Lower lobe of right lung (tissue), 2 donors: ENCODE measurements around the gene STAG3. TPM values are rescaled to one million over a fixed set of nuclear protein-coding genes. Genes with fewer than 3 reads are reported as not detected.

Source experiments
- ATAC-seq, 2 donors: fragments of 200-7000 bp; cut with Tn5 transposase; one replicate each; pipeline ENCODE4 v1.9.1; 2020 to 2022; ENCODE audit warnings: mild to moderate bottlenecking in 2 of 2, moderate library complexity in 2 of 2
- DNase-seq: peaks from one replicate; pipeline ENCODE4 v3.0.0-alpha.2; 2020
- H3K27ac ChIP-seq: fragments of 200-600 bp; one replicate; pipeline ENCODE4 v1.8.0; 2022
- H3K27me3 ChIP-seq: fragments of 200-600 bp; one replicate; pipeline ENCODE4 v1.8.0; 2022; ENCODE audit warnings: low read depth
- H3K36me3 ChIP-seq: fragments of 200-600 bp; one replicate; pipeline ENCODE4 v1.8.0; 2022; ENCODE audit warnings: mild to moderate bottlenecking
- H3K4me1 ChIP-seq: fragments of 200-600 bp; one replicate; pipeline ENCODE4 v1.8.0; 2022
- H3K4me3 ChIP-seq: fragments of 200-600 bp; one replicate; pipeline ENCODE4 v1.8.0; 2022; ENCODE audit warnings: mild to moderate bottlenecking
- H3K9me3 ChIP-seq: fragments of 200-600 bp; one replicate; pipeline ENCODE4 v1.8.0; 2022
- CTCF ChIP-seq: fragments of 200-600 bp; IDR thresholded peaks from one replicate; pipeline ENCODE4 v1.8.0; 2022; ENCODE audit warnings: antibody characterized with exemption, mild to moderate bottlenecking
- intact Hi-C: fragments of 100-400 bp; cut with DNase I; formaldehyde crosslinking; loops from one replicate; pipeline ENCODE4 v1.11.0; 2022
- total RNA-seq: library from RNA; stranded (reverse); fragmentation: NEBNext Ultra II Directional; extraction: Animal tissue kit (Norgen Biotek cat#: 25700); gene quantifications from one replicate; pipeline ENCODE4 v1.2.1, GENCODE V29; 2021
- donor health status: DM: no; HTN: yes; CAD: no; lungs with severe emphysema.

STAG3 gene
- total RNA-seq, 1 donor from 2014 or later = 4.1 TPM

GRCh38 chr7:100157334-100158228, 20.1 kb upstream of the STAG3 start:
- Histone ChIP-seq H3K36me3 (peaks cover 45% of the 10 kb centered on the region), H3K4me1 (peaks cover 46% of the 10 kb centered on the region), H3K27ac (peak overlapping the region; percentile 84), H3K9me3 (no peaks in the 10 kb centered on the region), H3K27me3 (no peaks in the 10 kb centered on the region), H3K4me3 (peak overlapping the region; percentile 90)
- no peak for TF ChIP-seq CTCF
- DNase-seq (peak; percentile 67), ATAC-seq (peak; percentile 54)
- intact Hi-C loops = no loop called here

GRCh38 chr7:100158229-100159098, 19.3 kb upstream of the STAG3 start, which contains the start of gene TRAPPC14:
Gene TRAPPC14, minus strand, starts transcription at chr7:100158723. Its CDS starts 224 bp downstream, at chr7:100158499.
- ATAC-seq = peak; percentile 92 to 97
- H3K9me3 ChIP-seq = no peaks in the 10 kb centered on the region
- peak within 1 kb of the TSS; percentile 84 for H3K27ac ChIP-seq
- peaks cover 37% of the 10 kb centered on the region for H3K4me1 ChIP-seq
- H3K27me3 ChIP-seq = no peaks in the 10 kb centered on the region
- no peak for TF ChIP-seq CTCF
- intact Hi-C loops = no loop called here
- peaks cover 38% of the 10 kb centered on the region for H3K36me3 ChIP-seq
- peak; percentile 98 for DNase-seq
- H3K4me3 ChIP-seq = peak within 1 kb of the TSS; percentile 90

GRCh38 chr7:100159099-100159623, 18.6 kb upstream of the STAG3 start:
- no peaks in the 10 kb centered on the region for H3K27me3 ChIP-seq
- peak overlapping the region; percentile 84 for H3K27ac ChIP-seq
- H3K36me3 ChIP-seq = peaks cover 31% of the 10 kb centered on the region
- no peak for TF ChIP-seq CTCF
- H3K9me3 ChIP-seq = no peaks in the 10 kb centered on the region
- ATAC-seq (no peak), DNase-seq (no peak)
- peak overlapping the region; percentile 90 for H3K4me3 ChIP-seq
- intact Hi-C loops = no loop called here
- peaks cover 33% of the 10 kb centered on the region for H3K4me1 ChIP-seq

GRCh38 chr7:100160067-100160466, 17.7 kb upstream of the STAG3 start:
- DNase-seq = no peak
- Histone ChIP-seq H3K27me3 (no peaks in the 10 kb centered on the region), H3K27ac (no peak overlapping the region), H3K4me1 (peaks cover 24% of the 10 kb centered on the region), H3K36me3 (peaks cover 23% of the 10 kb centered on the region), H3K4me3 (no peak overlapping the region), H3K9me3 (no peaks in the 10 kb centered on the region)
- intact Hi-C loops = no loop called here
- TF ChIP-seq CTCF = no peak
- no peak for ATAC-seq

GRCh38 chr7:100163006-100163531, 14.6 kb upstream of the STAG3 start:
- no peak for ATAC-seq
- H3K4me1 ChIP-seq = peaks cover 18% of the 10 kb centered on the region
- H3K27ac ChIP-seq = no peak overlapping the region
- H3K9me3 ChIP-seq = no peaks in the 10 kb centered on the region
- intact Hi-C loops = no loop called here
- DNase-seq = no peak
- H3K36me3 ChIP-seq = no peaks in the 10 kb centered on the region
- no peak overlapping the region for H3K4me3 ChIP-seq
- no peak for TF ChIP-seq CTCF
- H3K27me3 ChIP-seq = peaks cover 8% of the 10 kb centered on the region
